Measurements from ENCODE around the gene NTHL1.

GRCh38 chr16:2081201-2082084, 33.8 kb upstream of the NTHL1 start:
- TF ChIP-seq CTCF (IDR thresholded peaks at IDR 0.05) (no peak), ZFX (IDR thresholded peaks at IDR 0.05; ENCODE audit: borderline replicate concordance) (no peak)
